ENCODE measurements around the gene WDR90.

The WDR90 gene

GRCh38 chr16:684961-685696 lies 36.0 kb downstream of the WDR90 start:
- Histone ChIP-seq H3K4me2 (ENCODE audit: low read depth, low read length, poor library complexity, severe bottlenecking) (no peak overlapping the region), H2AFZ (ENCODE audit: low read length) (no peak overlapping the region), H3K27me3 (ENCODE audit: insufficient read depth, low read length, poor library complexity, severe bottlenecking) (no peaks in the 10 kb centered on the region), H3F3A (ENCODE audit: low read depth) (no peaks in the 10 kb centered on the region), H4K20me1 (ENCODE audit: insufficient read depth, low read length, poor library complexity, severe bottlenecking) (peaks cover 2% of the 10 kb centered on the region), H3K9me3 (ENCODE audit: insufficient read depth, low read depth, low read length) (no peaks in the 10 kb centered on the region), H3K4me3 (ENCODE audit: low read length, poor library complexity, severe bottlenecking) (no peak overlapping the region), H3K79me2 (ENCODE audit: insufficient read depth, low read length) (peaks cover 23% of the 10 kb centered on the region), H3K4me1 (ENCODE audit: insufficient read depth, low read length, poor library complexity, severe bottlenecking) (peaks cover 9% of the 10 kb centered on the region), H3K36me3 (ENCODE audit: insufficient read depth, low read length) (no peaks in the 10 kb centered on the region), H3K9me2 (replicated peaks; ENCODE audit: low read depth, low read length) (no peaks in the 10 kb centered on the region), H3K9ac (ENCODE audit: low read depth, low read length, poor library complexity, severe bottlenecking) (no peak overlapping the region)
- TF ChIP-seq EZH2phosphoT487 (IDR thresholded peaks at IDR 0.05; ENCODE audit: borderline replicate concordance) (no peak), CTCF (conservative IDR thresholded peaks at IDR 0.05; ENCODE audit: low read length) (no peak)

GRCh38 chr16:685967-686366 lies 36.8 kb downstream of the WDR90 start:
- Histone ChIP-seq H3K9me3 (ENCODE audit: insufficient read depth, low read depth, low read length) (no peaks in the 10 kb centered on the region), H3K4me1 (ENCODE audit: insufficient read depth, low read length, poor library complexity, severe bottlenecking) (peaks cover 9% of the 10 kb centered on the region), H3K36me3 (ENCODE audit: insufficient read depth, low read length) (no peaks in the 10 kb centered on the region), H3K4me3 (ENCODE audit: low read length, poor library complexity, severe bottlenecking) (no peak overlapping the region), H3K9ac (ENCODE audit: low read depth, low read length, poor library complexity, severe bottlenecking) (no peak overlapping the region), H3K79me2 (ENCODE audit: insufficient read depth, low read length) (peaks cover 20% of the 10 kb centered on the region), H3F3A (ENCODE audit: low read depth) (no peaks in the 10 kb centered on the region), H3K4me2 (ENCODE audit: low read depth, low read length, poor library complexity, severe bottlenecking) (no peak overlapping the region), H4K20me1 (ENCODE audit: insufficient read depth, low read length, poor library complexity, severe bottlenecking) (peaks cover 2% of the 10 kb centered on the region), H3K27me3 (ENCODE audit: insufficient read depth, low read length, poor library complexity, severe bottlenecking) (no peaks in the 10 kb centered on the region), H2AFZ (ENCODE audit: low read length) (no peak overlapping the region), H3K9me2 (replicated peaks; ENCODE audit: low read depth, low read length) (no peaks in the 10 kb centered on the region)
- TF ChIP-seq CTCF (conservative IDR thresholded peaks at IDR 0.05; ENCODE audit: low read length) (peak; percentile 45), EZH2phosphoT487 (IDR thresholded peaks at IDR 0.05; ENCODE audit: borderline replicate concordance) (no peak)

GRCh38 chr16:686459-687260 lies 37.5 kb downstream of the WDR90 start:
- peaks cover 9% of the 10 kb centered on the region for H3K4me1 ChIP-seq (ENCODE audit: insufficient read depth, low read length, poor library complexity, severe bottlenecking)
- H3K9me2 ChIP-seq (replicated peaks; ENCODE audit: low read depth, low read length) = no peaks in the 10 kb centered on the region
- no peaks in the 10 kb centered on the region for H3K36me3 ChIP-seq (ENCODE audit: insufficient read depth, low read length)

More at GRCh38 chr16:686459-687260, 37.5 kb downstream of the WDR90 start:
- no peaks in the 10 kb centered on the region for H3K9me3 ChIP-seq (ENCODE audit: insufficient read depth, low read depth, low read length)
- no peak overlapping the region for H3K4me3 ChIP-seq (ENCODE audit: low read length, poor library complexity, severe bottlenecking)
- H3K9ac ChIP-seq (ENCODE audit: low read depth, low read length, poor library complexity, severe bottlenecking) = no peak overlapping the region
- H4K20me1 ChIP-seq (ENCODE audit: insufficient read depth, low read length, poor library complexity, severe bottlenecking) = no peaks in the 10 kb centered on the region
- no peaks in the 10 kb centered on the region for H3K27me3 ChIP-seq (ENCODE audit: insufficient read depth, low read length, poor library complexity, severe bottlenecking)
- no peak for TF ChIP-seq EZH2phosphoT487 (IDR thresholded peaks at IDR 0.05; ENCODE audit: borderline replicate concordance)
- TF ChIP-seq CTCF (conservative IDR thresholded peaks at IDR 0.05; ENCODE audit: low read length) = no peak
- peaks cover 13% of the 10 kb centered on the region for H3K79me2 ChIP-seq (ENCODE audit: insufficient read depth, low read length)
- H3F3A ChIP-seq (ENCODE audit: low read depth) = no peaks in the 10 kb centered on the region
- no peak overlapping the region for H3K4me2 ChIP-seq (ENCODE audit: low read depth, low read length, poor library complexity, severe bottlenecking)
- H2AFZ ChIP-seq (ENCODE audit: low read length) = no peak overlapping the region
